ENCODE measurements around the gene CHPF.

CHPF gene

GRCh38 chr2:219530048-219530963, 13.3 kb downstream of the CHPF start:
- DNase-seq, result peak; percentile 82 to 83

DNA sequence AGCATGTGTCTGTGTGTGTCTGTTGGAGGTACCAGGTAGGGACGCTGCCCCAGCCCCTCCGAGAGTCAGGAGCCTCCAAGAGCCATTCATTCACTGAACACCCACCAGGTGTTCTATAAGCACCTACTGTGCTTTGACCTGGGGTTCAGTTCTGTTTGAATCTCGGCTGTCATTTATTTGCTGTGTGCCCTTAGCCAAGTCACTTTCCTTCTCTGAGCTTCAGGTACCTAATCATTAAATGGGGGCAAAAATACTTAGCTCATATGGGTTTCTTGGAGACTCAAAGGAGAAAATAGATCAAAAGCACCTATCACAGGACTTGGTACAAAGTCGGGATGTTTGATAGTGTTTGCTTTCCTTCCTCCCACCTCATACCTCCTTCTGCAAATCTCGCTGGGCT, 16.1 kb downstream of the CHPF start:
- no peak for DNase-seq

GRCh38 chr2:219527076-219527394, 16.6 kb downstream of the CHPF start:
- DNase-seq, result no peak

- DNase-seq, result no peak
Observed at GRCh38 chr2:219526320-219527075, 17.1 kb downstream of the CHPF start.

- no peak for DNase-seq
Observed at GRCh38 chr2:219525533-219526232, 17.9 kb downstream of the CHPF start.

DNA sequence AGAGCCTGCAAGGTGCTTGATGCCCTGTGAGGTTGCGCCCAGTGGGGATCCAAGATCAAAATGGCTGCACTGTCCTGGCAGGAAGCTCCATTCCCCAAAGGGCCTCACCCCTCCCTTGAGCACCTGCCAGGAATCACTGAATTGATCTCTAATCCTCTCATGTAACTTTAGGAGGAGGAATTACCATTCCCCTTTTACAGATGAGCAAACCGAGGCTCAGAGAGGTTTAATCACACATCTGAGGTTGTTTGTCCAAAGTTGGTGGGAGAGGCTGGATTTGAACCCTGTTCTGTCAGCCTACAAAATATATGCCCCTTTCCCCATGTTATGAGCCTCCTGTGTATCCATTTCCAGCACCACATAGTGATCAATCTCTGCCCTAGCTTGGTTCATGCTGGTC, 18.8 kb downstream of the CHPF start:
- no peak for DNase-seq

GRCh38 chr2:219523031-219523671, 20.5 kb downstream of the CHPF start:
- DNase-seq, result no peak

GRCh38 chr2:219522111-219523030, 21.2 kb downstream of the CHPF start:
- no peak for DNase-seq

DNA sequence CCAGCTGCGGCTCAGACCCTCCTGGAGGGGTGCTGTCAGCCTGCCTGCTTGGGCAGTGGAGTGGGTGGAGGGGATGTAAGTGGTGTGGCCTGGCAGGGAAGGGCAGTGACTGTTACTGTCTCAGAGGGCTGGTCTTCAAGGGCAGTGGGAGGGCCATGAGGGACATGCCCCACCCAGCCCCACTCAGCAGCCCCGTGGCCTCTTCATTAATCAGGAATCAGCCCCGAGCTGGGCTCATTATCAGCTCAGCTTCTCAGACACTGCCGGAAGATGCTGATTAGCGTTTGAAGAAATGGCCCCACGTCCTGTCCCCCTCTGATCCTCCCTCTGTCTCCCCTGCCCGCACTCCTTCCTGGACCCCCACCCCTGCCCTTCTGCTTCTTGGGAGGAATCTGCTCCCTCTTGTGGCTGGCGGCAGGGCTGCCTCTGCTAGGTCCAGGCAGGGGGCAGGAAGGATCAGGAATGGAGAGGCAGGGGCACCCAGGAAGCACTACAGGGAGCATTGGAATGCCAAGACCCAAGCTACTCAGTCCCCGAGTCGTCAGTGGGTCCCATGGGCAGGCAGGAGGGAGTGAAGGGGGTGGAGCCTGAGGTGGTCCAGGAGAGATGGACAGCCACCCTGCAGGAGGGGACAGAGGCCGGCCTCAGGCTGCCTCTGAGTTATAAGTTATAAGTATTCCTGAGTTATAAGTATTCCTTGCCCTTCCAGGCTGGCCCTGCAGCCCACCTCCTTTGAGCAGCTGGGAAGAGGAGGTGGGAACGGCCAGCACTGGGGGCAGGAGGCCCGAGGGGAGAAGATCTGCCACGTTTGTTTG, 22.3 kb downstream of the CHPF start:
- no peak for DNase-seq

GRCh38 chr2:219520079-219520478, 23.5 kb downstream of the CHPF start:
- DNase-seq, result no peak

GRCh38 chr2:219519526-219519916, 24.1 kb downstream of the CHPF start:
- no peak for DNase-seq

DNA sequence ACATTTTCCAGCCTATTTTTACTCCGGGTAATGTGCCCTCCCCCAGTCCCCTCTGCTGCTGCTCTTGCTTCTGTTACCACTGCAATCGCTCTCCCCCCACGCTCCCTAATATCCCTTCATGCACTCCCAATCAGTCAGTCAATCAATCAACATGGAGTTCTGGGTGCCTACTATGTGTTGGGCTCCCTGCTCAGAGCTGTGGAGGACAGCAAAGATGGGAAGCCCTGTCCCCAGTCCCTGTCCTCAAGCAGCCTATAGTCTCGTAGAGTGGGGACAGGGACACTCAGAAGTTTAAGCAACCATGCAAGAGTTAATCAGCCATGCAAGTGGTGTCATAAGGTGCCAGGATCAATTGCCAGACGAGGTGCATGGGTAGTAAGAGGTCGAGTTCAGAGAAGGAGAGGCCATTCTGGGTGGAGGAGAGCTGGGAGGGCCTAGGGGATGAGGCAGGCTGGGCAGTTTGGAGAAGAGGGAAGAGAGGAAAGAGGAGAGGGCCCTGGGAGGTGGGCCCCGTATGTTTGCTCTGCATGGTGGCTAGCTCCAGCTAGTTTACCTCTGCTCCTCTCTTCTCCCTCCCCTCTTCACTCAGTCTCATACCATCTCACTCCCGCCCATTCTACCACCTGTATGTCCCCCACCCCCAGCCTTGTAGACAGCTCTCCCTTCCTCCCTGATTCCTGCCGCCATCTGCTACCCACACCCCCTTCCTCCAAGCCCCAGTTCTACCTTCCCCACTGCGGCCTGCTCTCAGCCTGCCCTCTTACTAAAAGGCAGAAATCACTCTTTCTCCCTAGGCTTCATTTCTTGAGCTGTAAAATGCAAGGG, 25.4 kb downstream of the CHPF start:
- no peak for DNase-seq

- no peak for DNase-seq
Observed at GRCh38 chr2:219516888-219517287, 26.7 kb downstream of the CHPF start.

GRCh38 chr2:219515874-219516629, 27.6 kb downstream of the CHPF start:
- DNase-seq, result no peak

- DNase-seq, result no peak
Observed at GRCh38 chr2:219514836-219515235, 28.8 kb downstream of the CHPF start.

DNA sequence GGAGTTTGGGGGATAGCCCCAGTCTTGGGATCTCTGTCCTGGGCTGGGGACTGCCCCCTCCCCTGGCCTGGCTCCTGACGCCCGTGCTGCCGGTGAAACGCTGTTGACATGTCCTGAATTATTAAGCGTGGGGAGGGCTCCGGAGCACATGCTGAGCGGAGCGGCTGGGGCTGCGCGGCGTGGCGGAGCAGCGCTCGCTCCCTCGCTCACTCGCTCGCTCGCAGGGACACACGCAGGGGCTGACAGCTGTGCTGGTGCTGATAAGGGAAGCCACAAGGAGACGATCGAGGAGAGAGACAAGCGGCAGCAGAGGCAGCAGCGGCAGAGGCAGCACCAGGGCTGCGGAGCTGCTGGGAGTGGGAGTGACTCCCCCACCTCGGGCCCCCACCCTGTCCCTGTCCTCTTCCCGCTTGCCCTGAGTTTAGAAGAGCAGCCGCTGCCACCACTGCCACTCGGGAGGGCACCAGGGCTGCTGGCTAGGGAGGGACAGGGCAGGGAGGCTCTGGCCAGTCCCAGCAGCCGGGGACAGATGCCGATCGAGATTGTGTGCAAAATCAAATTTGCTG, 29.3 kb downstream of the CHPF start, which contains the start of gene ASIC4:
TSS of gene ASIC4 (plus strand) at position 287 of the 566 bp plus-strand sequence. CDS start at position 530, 243 bp downstream.
- no peak for DNase-seq

- no peak for DNase-seq
Observed at GRCh38 chr2:219513787-219514186, 29.8 kb downstream of the CHPF start.

- DNase-seq, result no peak
Observed at GRCh38 chr2:219512524-219513216, 30.9 kb downstream of the CHPF start.

Data from activated CD4-positive, alpha-beta T cell treated with anti-CD3 and anti-CD28 coated beads, Interleukin-2, amount 50 U/mL, for 4 hours (primary cell).